Activated CD4-positive, alpha-beta memory T cell treated with anti-CD3 and anti-CD28 coated beads, Interleukin-2, amount 10 ng/mL, durations not matched to agents 7 days and 5 days (primary cell): Measurements from ENCODE around the gene ECE2. TPM values are rescaled to one million over a fixed set of nuclear protein-coding genes. Genes with fewer than 3 reads are reported as not detected.

Source experiments
- CTCF ChIA-PET: fragments of 350-600 bp; sonication (Branson Sonifier 250); formaldehyde crosslinking; loops from one replicate; lab custom pipeline; 2021; ENCODE audit warnings: antibody characterized with exemption, inconsistent platforms; lab: Charles Lee
- POLR2A ChIA-PET: fragments of 350-600 bp; sonication (Branson Sonifier 250); formaldehyde crosslinking; loops from one replicate; lab custom pipeline; 2021; ENCODE audit warnings: antibody characterized with exemption; lab: Charles Lee
- DNase-seq: peaks from one replicate; pipeline ENCODE4 v3.0.0-alpha.2; 2020
- H3K27ac Mint-ChIP-seq: one replicate; pipeline ENCODE4 v1.8.0; 2021; ENCODE audit warnings: mild to moderate bottlenecking, mixed read lengths
- H3K27me3 Mint-ChIP-seq: one replicate; pipeline ENCODE4 v1.8.0; 2021; ENCODE audit warnings: mixed read lengths
- H3K36me3 Mint-ChIP-seq: one replicate; pipeline ENCODE4 v1.8.0; 2021; ENCODE audit warnings: low read depth, mixed read lengths
- H3K4me1 Mint-ChIP-seq: one replicate; pipeline ENCODE4 v1.8.0; 2021; ENCODE audit warnings: mixed read lengths
- H3K4me3 Mint-ChIP-seq: one replicate; pipeline ENCODE4 v1.8.0; 2021; ENCODE audit warnings: mild to moderate bottlenecking, mixed read lengths
- H3K9me3 Mint-ChIP-seq: one replicate; pipeline ENCODE4 v1.8.0; 2021; ENCODE audit warnings: mixed read lengths
- total RNA-seq, 2 experiments: library from RNA; stranded (reverse); gene quantifications; one replicate each; pipeline ENCODE4 v1.2.3, GENCODE V29; 2021

ECE2 gene
- total RNA-seq, 2 experiments from 2014 or later, result not detected

- no peaks in the 10 kb centered on the region for H3K27me3 Mint-ChIP-seq
- peaks cover 97% of the 10 kb centered on the region for H3K36me3 Mint-ChIP-seq
- no peak overlapping the region for H3K27ac Mint-ChIP-seq
- POLR2A ChIA-PET, result interaction anchor here (1.2 to 4.2 kb wide), 2 partner anchors 10 to 200 kb away, joined by 3 to 18 read pairs; no protein-coding TSS in a partner anchor
- peaks cover 15% of the 10 kb centered on the region for H3K4me1 Mint-ChIP-seq
- H3K9me3 Mint-ChIP-seq, result no peaks in the 10 kb centered on the region
- H3K4me3 Mint-ChIP-seq, result no peak overlapping the region
- no peak for DNase-seq
- CTCF ChIA-PET, result no interaction called here
Observed at GRCh38 chr3:184325269-184325668, 49.4 kb downstream of the ECE2 start.

- peak overlapping the region; percentile 42 for H3K27ac Mint-ChIP-seq
- peaks cover 12% of the 10 kb centered on the region for H3K4me1 Mint-ChIP-seq
- ChIA-PET CTCF (no interaction called here), POLR2A (interaction anchor here (1.2 to 4.2 kb wide), 2 partner anchors 10 to 199 kb away, joined by 3 to 18 read pairs; no protein-coding TSS in a partner anchor)
- H3K4me3 Mint-ChIP-seq, result no peak overlapping the region
- no peak for DNase-seq
- H3K36me3 Mint-ChIP-seq, result peaks cover 95% of the 10 kb centered on the region
- no peaks in the 10 kb centered on the region for H3K9me3 Mint-ChIP-seq
- no peaks in the 10 kb centered on the region for H3K27me3 Mint-ChIP-seq
Observed at GRCh38 chr3:184325715-184326369, 50.0 kb downstream of the ECE2 start.

GRCh38 chr3:184327171-184327570, 51.3 kb downstream of the ECE2 start:
- H3K4me1 Mint-ChIP-seq, result peaks cover 19% of the 10 kb centered on the region
- CTCF ChIA-PET, result interaction anchor here (0.8 to 1.0 kb wide), 2 partner anchors 27 to 77 kb away, joined by 3 read pairs; partner anchors contain the start of gene EEF1AKMT4
- no peak for DNase-seq
- peaks cover 95% of the 10 kb centered on the region for H3K36me3 Mint-ChIP-seq
- no peak overlapping the region for H3K27ac Mint-ChIP-seq
- H3K27me3 Mint-ChIP-seq, result no peaks in the 10 kb centered on the region
- POLR2A ChIA-PET, result interaction anchor here (1.3 to 4.2 kb wide), 3 partner anchors 11 to 34 kb away, joined by 3 to 18 read pairs (median 3); no protein-coding TSS in a partner anchor
- H3K4me3 Mint-ChIP-seq, result no peak overlapping the region
- H3K9me3 Mint-ChIP-seq, result no peaks in the 10 kb centered on the region

- ChIA-PET CTCF (no interaction called here), POLR2A (interaction anchor here (1.0 to 1.4 kb wide), 2 partner anchors 9 kb away, joined by 4 read pairs; partner anchors contain the start of gene FAM131A)
- Mint-ChIP-seq H3K27ac (peak overlapping the region; percentile 27), H3K4me1 (peaks cover 33% of the 10 kb centered on the region), H3K36me3 (peaks cover 95% of the 10 kb centered on the region), H3K27me3 (no peaks in the 10 kb centered on the region), H3K9me3 (no peaks in the 10 kb centered on the region), H3K4me3 (no peak overlapping the region)
- no peak for DNase-seq
Observed at GRCh38 chr3:184328516-184328915, 52.7 kb downstream of the ECE2 start.

- Mint-ChIP-seq H3K27me3 (no peaks in the 10 kb centered on the region), H3K4me3 (no peak overlapping the region), H3K36me3 (peaks cover 71% of the 10 kb centered on the region), H3K27ac (peak overlapping the region; percentile 93), H3K4me1 (peaks cover 60% of the 10 kb centered on the region), H3K9me3 (no peaks in the 10 kb centered on the region)
- no peak for DNase-seq
- CTCF ChIA-PET, result no interaction called here
- POLR2A ChIA-PET, result interaction anchor here (1.6 kb wide), 1 partner anchor 16 kb away, joined by 7 read pairs; no protein-coding TSS in a partner anchor
Observed at GRCh38 chr3:184332370-184333090, 56.7 kb downstream of the ECE2 start.

- DNase-seq, result no peak
- Mint-ChIP-seq H3K4me1 (peaks cover 65% of the 10 kb centered on the region), H3K27ac (peak overlapping the region; percentile 93), H3K36me3 (peaks cover 64% of the 10 kb centered on the region), H3K4me3 (no peak overlapping the region), H3K9me3 (no peaks in the 10 kb centered on the region), H3K27me3 (no peaks in the 10 kb centered on the region)
- ChIA-PET POLR2A (interaction anchor here (1.6 kb wide), 1 partner anchor 17 kb away, joined by 7 read pairs; no protein-coding TSS in a partner anchor), CTCF (no interaction called here)
Observed at GRCh38 chr3:184333190-184333589, 57.4 kb downstream of the ECE2 start.

- Mint-ChIP-seq H3K27me3 (no peaks in the 10 kb centered on the region), H3K36me3 (peaks cover 59% of the 10 kb centered on the region), H3K4me3 (no peak overlapping the region), H3K9me3 (no peaks in the 10 kb centered on the region), H3K27ac (peak overlapping the region; percentile 93), H3K4me1 (peaks cover 65% of the 10 kb centered on the region)
- no peak for DNase-seq
- ChIA-PET POLR2A (interaction anchor here (1.6 kb wide), 1 partner anchor 17 kb away, joined by 7 read pairs; no protein-coding TSS in a partner anchor), CTCF (no interaction called here)
Observed at GRCh38 chr3:184333700-184334099, 57.9 kb downstream of the ECE2 start.

- ChIA-PET POLR2A (interaction anchor here (0.9 kb wide), 1 partner anchor 18 kb away, joined by 5 read pairs; no protein-coding TSS in a partner anchor), CTCF (no interaction called here)
- peaks cover 50% of the 10 kb centered on the region for H3K36me3 Mint-ChIP-seq
- peak overlapping the region; percentile 35 for H3K4me3 Mint-ChIP-seq
- no peaks in the 10 kb centered on the region for H3K27me3 Mint-ChIP-seq
- peak overlapping the region; percentile 93 for H3K27ac Mint-ChIP-seq
- peaks cover 62% of the 10 kb centered on the region for H3K4me1 Mint-ChIP-seq
- DNase-seq, result peak; percentile 58
- no peaks in the 10 kb centered on the region for H3K9me3 Mint-ChIP-seq
Observed at GRCh38 chr3:184334470-184335158, 58.8 kb downstream of the ECE2 start.

GRCh38 chr3:184335291-184335660, 59.5 kb downstream of the ECE2 start:
- peaks cover 60% of the 10 kb centered on the region for H3K4me1 Mint-ChIP-seq

GRCh38 chr3:184335661-184336546, 60.1 kb downstream of the ECE2 start:
- peak; percentile 87 for DNase-seq
- POLR2A ChIA-PET, result interaction anchor here (0.7 to 2.5 kb wide), 4 partner anchors 19 to 28 kb away, joined by 3 to 13 read pairs (median 4); partner anchors contain the start of genes CLCN2 and POLR2H
- Mint-ChIP-seq H3K9me3 (no peaks in the 10 kb centered on the region), H3K27ac (peak overlapping the region; percentile 93), H3K36me3 (peaks cover 42% of the 10 kb centered on the region), H3K4me1 (peaks cover 64% of the 10 kb centered on the region), H3K27me3 (no peaks in the 10 kb centered on the region), H3K4me3 (peak overlapping the region; percentile 78)
- CTCF ChIA-PET, result interaction anchor here (1.7 kb wide), 1 partner anchor 36 kb away, joined by 4 read pairs; no protein-coding TSS in a partner anchor

More at GRCh38 chr3:184335291-184335660, 59.5 kb downstream of the ECE2 start:
- Mint-ChIP-seq H3K27me3 (no peaks in the 10 kb centered on the region), H3K4me3 (peak overlapping the region; percentile 78), H3K36me3 (peaks cover 46% of the 10 kb centered on the region), H3K9me3 (no peaks in the 10 kb centered on the region), H3K27ac (peak overlapping the region; percentile 93)
- DNase-seq, result no peak
- ChIA-PET POLR2A (interaction anchor here (0.7 to 1.0 kb wide), 3 partner anchors 19 to 28 kb away, joined by 3 to 5 read pairs (median 4); partner anchors contain the start of genes CLCN2 and POLR2H), CTCF (no interaction called here)

- POLR2A ChIA-PET, result interaction anchor here (0.7 to 2.5 kb wide), 2 partner anchors 8 to 25 kb away, joined by 4 to 13 read pairs; partner anchors contain the start of genes CLCN2 and POLR2H
- Mint-ChIP-seq H3K27me3 (no peaks in the 10 kb centered on the region), H3K36me3 (peaks cover 33% of the 10 kb centered on the region), H3K4me1 (peaks cover 61% of the 10 kb centered on the region), H3K4me3 (peak overlapping the region; percentile 78), H3K9me3 (no peaks in the 10 kb centered on the region), H3K27ac (peak overlapping the region; percentile 57)
- CTCF ChIA-PET, result interaction anchor here (1.1 to 1.7 kb wide), 2 partner anchors 14 to 35 kb away, joined by 3 to 4 read pairs; no protein-coding TSS in a partner anchor
- DNase-seq, result no peak
Observed at GRCh38 chr3:184336547-184337398, 61.0 kb downstream of the ECE2 start.
